GM23338 (cell line): Measurements from ENCODE around the gene TMEM131L. TPM values are rescaled to one million over a fixed set of nuclear protein-coding genes. Genes with fewer than 3 reads are reported as not detected.

Experiments
- ATAC-seq: fragments of 200-7000 bp; cut with Tn5 transposase; 3 replicates; pipeline ENCODE4 v1.9.1; 2020
- DNase-seq: peaks from one replicate; pipeline ENCODE4 v3.0.0-alpha.2; 2015; ENCODE audit warnings: low spot score
- H2AFZ ChIP-seq: fragments of 200-600 bp; sonication (generic); 2 replicates; pipeline ENCODE4 v1.8.0; 2016; ENCODE audit warnings: antibody characterized with exemption, mild to moderate bottlenecking, moderate library complexity
- H3F3A ChIP-seq: fragments of 200-600 bp; sonication (generic); replicated peaks from 2 replicates; pipeline ENCODE4 v1.8.0; 2017; ENCODE audit warnings: antibody characterized with exemption, mixed run types, low read depth
- H3K27ac ChIP-seq: fragments of 200-600 bp; sonication (generic); 2 replicates; pipeline ENCODE4 v1.6.1; 2016; ENCODE audit warnings: low read depth
- H3K27me3 ChIP-seq: fragments of 200-600 bp; sonication (generic); 2 replicates; pipeline ENCODE4 v1.8.0; 2016; ENCODE audit warnings: mild to moderate bottlenecking, mixed run types, moderate library complexity; ENCODE audit not compliant: insufficient read depth
- H3K36me3 ChIP-seq: fragments of 200-600 bp; sonication (generic); 2 replicates; pipeline ENCODE4 v1.8.0; 2016; ENCODE audit warnings: mild to moderate bottlenecking; ENCODE audit not compliant: insufficient read depth
- H3K4me1 ChIP-seq: fragments of 200-600 bp; sonication (generic); 2 replicates; pipeline ENCODE4 v1.8.0; 2016; ENCODE audit warnings: mild to moderate bottlenecking, moderate library complexity; ENCODE audit not compliant: insufficient read depth
- H3K4me2 ChIP-seq: fragments of 200-600 bp; sonication (generic); 2 replicates; pipeline ENCODE4 v1.7.1; 2017; ENCODE audit warnings: mixed run types
- H3K4me3 ChIP-seq: fragments of 200-600 bp; sonication (generic); 2 replicates; pipeline ENCODE4 v1.6.1; 2016; ENCODE audit warnings: mixed run types
- H3K79me2 ChIP-seq: fragments of 200-600 bp; sonication (generic); replicated peaks from 2 replicates; pipeline ENCODE4 v1.8.0; 2017; ENCODE audit warnings: mild to moderate bottlenecking; ENCODE audit not compliant: insufficient read depth
- H3K9me2 ChIP-seq: fragments of 200-600 bp; sonication (generic); 2 replicates; pipeline ENCODE4 v1.8.0; 2017; ENCODE audit not compliant: insufficient read depth
- H4K20me1 ChIP-seq: fragments of 200-600 bp; sonication (generic); replicated peaks from 2 replicates; pipeline ENCODE4 v1.8.0; 2017; ENCODE audit warnings: mild to moderate bottlenecking; ENCODE audit not compliant: insufficient read depth
- H3K27ac Mint-ChIP-seq: 2 replicates; pipeline ENCODE4 v1.8.0; 2020; ENCODE audit warnings: inconsistent platforms, mild to moderate bottlenecking, moderate library complexity, mixed read lengths
- H3K27me3 Mint-ChIP-seq: 3 replicates; pipeline ENCODE4 v1.8.0; 2022; ENCODE audit warnings: low read depth, mild to moderate bottlenecking, moderate library complexity, mixed read lengths, inconsistent platforms; ENCODE audit not compliant: insufficient read depth, poor library complexity
- H3K36me3 Mint-ChIP-seq: 3 replicates; pipeline ENCODE4 v1.8.0; 2021; ENCODE audit warnings: low read depth, mild to moderate bottlenecking, inconsistent platforms, moderate library complexity, mixed read lengths
- H3K4me1 Mint-ChIP-seq: 3 replicates; pipeline ENCODE4 v1.8.0; 2020; ENCODE audit warnings: mild to moderate bottlenecking, inconsistent platforms, mixed read lengths
- H3K4me3 Mint-ChIP-seq: 3 replicates; pipeline ENCODE4 v1.8.0; 2021; ENCODE audit warnings: moderate library complexity, mild to moderate bottlenecking, inconsistent platforms, mixed read lengths
- H3K9me3 Mint-ChIP-seq: 3 replicates; pipeline ENCODE4 v1.8.0; 2020; ENCODE audit warnings: moderate library complexity, mild to moderate bottlenecking, inconsistent platforms, mixed read lengths
- CREB1 ChIP-seq: fragments of 250-450 bp; sonication (Bioruptor Pico); IDR thresholded peaks from 2 replicates; pipeline ENCODE4 v1.5.0; 2020; ENCODE audit warnings: low read depth, mild to moderate bottlenecking, moderate library complexity
- EZH2 ChIP-seq: fragments of 200-600 bp; sonication (generic); IDR thresholded peaks from one replicate; pipeline ENCODE4 v1.8.0; 2017; ENCODE audit warnings: antibody characterized with exemption, mild to moderate bottlenecking, low read depth; ENCODE audit not compliant: unreplicated experiment
- EZH2phosphoT487 ChIP-seq: fragments of 200-600 bp; sonication (generic); IDR thresholded peaks from one replicate; pipeline ENCODE4 v1.8.1; 2018; ENCODE audit warnings: antibody characterized with exemption; ENCODE audit not compliant: unreplicated experiment
- JUNB ChIP-seq: IDR thresholded peaks from one replicate; pipeline ENCODE4 v1.6.1; 2016; ENCODE audit warnings: antibody characterized with exemption; ENCODE audit not compliant: unreplicated experiment
- NANOG ChIP-seq: IDR thresholded peaks from 2 replicates; pipeline ENCODE4 v1.6.1; 2016; ENCODE audit warnings: antibody characterized with exemption, borderline replicate concordance
- POLR2AphosphoS5 ChIP-seq: IDR thresholded peaks from 2 replicates; pipeline ENCODE4 v1.6.1; 2016; ENCODE audit warnings: antibody characterized with exemption, low read depth
- STAT1 ChIP-seq: IDR thresholded peaks from one replicate; pipeline ENCODE4 v1.6.1; 2016; ENCODE audit warnings: antibody characterized with exemption; ENCODE audit not compliant: unreplicated experiment
- ZNF114 ChIP-seq: fragments of 250-450 bp; sonication (Bioruptor Pico); IDR thresholded peaks from 2 replicates; pipeline ENCODE4 v1.5.0; 2020; ENCODE audit warnings: mild to moderate bottlenecking, moderate library complexity
- ZNF331 ChIP-seq: fragments of 250-450 bp; sonication (Bioruptor Pico); IDR thresholded peaks from 2 replicates; pipeline ENCODE4 v1.5.0; 2020; ENCODE audit warnings: low read depth, mild to moderate bottlenecking, moderate library complexity
- polyA plus RNA-seq: library from polyadenylated mRNA; unstranded; fragments of >200 nt; fragmentation: Nextera tagmentation; extraction: Ambion mirVana; gene quantifications from 2 replicates; pipeline ENCODE4 v1.2.1, GENCODE V29; 2016
- total RNA-seq: library from RNA; depleted of rRNA; stranded (reverse); fragments of >200 nt; shearing (Covaris generic); gene quantifications from 2 replicates; pipeline ENCODE4 v1.2.3, GENCODE V29; 2014
- TF ChIP-seq, protein P1 (sequence below): IDR thresholded peaks from 2 replicates; pipeline ENCODE4 v1.6.1; 2016; ENCODE audit warnings: antibody characterized with exemption
- TF ChIP-seq, protein P2 (sequence below): IDR thresholded peaks from one replicate; pipeline ENCODE4 v1.6.1; 2018; ENCODE audit warnings: antibody characterized with exemption; ENCODE audit not compliant: unreplicated experiment
- TF ChIP-seq, protein P3 (sequence below), 2 experiments: fragments of 200-600 bp in 1 of 2; sonication (generic) in 1 of 2; conservative IDR thresholded peaks; 2 replicates each; pipeline versions ENCODE4 v1.5.1 to v1.6.1; 2016 to 2017; ENCODE audit warnings: antibody characterized with exemption in 2 of 2, low read depth in 2 of 2, mild to moderate bottlenecking in 2 of 2, moderate library complexity in 1 of 2

TMEM131L gene
- total and polyA plus RNA-seq, 2 experiments from 2014 or later, result 11.1 to 32.2 TPM

DNA sequence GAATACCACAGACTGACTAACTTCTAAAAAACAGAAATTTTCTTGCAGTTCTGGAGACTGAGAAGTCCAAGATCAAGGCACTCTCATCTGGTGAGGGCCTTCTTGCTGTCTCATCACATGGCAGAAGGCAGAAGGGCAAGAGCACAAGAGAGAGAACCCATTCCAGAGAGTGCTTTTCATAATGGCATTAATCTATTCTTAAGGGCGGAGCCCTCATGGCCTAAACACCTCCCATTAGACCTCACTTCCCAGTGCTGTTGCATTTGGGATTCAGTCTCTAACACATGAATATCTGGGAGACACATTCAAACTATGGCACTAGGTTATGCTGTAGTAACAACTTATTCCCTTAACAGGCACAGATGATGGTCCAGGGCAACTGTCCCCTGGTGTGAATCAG lies 180.8 kb downstream of the TMEM131L start (continued):
- TF ChIP-seq, protein P1, sequence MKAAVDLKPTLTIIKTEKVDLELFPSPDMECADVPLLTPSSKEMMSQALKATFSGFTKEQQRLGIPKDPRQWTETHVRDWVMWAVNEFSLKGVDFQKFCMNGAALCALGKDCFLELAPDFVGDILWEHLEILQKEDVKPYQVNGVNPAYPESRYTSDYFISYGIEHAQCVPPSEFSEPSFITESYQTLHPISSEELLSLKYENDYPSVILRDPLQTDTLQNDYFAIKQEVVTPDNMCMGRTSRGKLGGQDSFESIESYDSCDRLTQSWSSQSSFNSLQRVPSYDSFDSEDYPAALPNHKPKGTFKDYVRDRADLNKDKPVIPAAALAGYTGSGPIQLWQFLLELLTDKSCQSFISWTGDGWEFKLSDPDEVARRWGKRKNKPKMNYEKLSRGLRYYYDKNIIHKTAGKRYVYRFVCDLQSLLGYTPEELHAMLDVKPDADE, result no peak
- TF ChIP-seq EZH2, result no peak
- TF ChIP-seq, protein P2, sequence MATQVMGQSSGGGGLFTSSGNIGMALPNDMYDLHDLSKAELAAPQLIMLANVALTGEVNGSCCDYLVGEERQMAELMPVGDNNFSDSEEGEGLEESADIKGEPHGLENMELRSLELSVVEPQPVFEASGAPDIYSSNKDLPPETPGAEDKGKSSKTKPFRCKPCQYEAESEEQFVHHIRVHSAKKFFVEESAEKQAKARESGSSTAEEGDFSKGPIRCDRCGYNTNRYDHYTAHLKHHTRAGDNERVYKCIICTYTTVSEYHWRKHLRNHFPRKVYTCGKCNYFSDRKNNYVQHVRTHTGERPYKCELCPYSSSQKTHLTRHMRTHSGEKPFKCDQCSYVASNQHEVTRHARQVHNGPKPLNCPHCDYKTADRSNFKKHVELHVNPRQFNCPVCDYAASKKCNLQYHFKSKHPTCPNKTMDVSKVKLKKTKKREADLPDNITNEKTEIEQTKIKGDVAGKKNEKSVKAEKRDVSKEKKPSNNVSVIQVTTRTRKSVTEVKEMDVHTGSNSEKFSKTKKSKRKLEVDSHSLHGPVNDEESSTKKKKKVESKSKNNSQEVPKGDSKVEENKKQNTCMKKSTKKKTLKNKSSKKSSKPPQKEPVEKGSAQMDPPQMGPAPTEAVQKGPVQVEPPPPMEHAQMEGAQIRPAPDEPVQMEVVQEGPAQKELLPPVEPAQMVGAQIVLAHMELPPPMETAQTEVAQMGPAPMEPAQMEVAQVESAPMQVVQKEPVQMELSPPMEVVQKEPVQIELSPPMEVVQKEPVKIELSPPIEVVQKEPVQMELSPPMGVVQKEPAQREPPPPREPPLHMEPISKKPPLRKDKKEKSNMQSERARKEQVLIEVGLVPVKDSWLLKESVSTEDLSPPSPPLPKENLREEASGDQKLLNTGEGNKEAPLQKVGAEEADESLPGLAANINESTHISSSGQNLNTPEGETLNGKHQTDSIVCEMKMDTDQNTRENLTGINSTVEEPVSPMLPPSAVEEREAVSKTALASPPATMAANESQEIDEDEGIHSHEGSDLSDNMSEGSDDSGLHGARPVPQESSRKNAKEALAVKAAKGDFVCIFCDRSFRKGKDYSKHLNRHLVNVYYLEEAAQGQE, result no peak

DNA sequence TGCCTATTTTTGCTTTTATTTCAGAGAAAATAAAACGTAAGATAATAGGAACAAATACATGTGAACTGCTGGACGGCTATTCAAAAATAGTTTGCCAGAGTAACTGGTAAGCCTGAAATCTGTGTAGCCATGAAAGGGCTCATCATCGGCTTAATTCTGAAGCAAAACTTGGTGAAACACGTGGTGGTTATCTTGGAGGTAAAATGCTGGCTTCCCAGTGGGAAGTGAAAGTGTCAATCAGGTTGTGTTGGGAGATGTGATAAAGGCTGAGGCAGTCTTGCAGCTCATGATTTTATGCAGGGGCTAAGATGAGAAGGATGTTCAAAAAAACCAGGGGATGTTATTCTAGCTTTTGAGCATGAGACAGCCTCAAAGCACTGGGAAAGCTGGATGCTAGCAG lies 181.8 kb downstream of the TMEM131L start:
- DNase-seq (no peak), ATAC-seq (no peak)
- Mint-ChIP-seq H3K4me1 (peaks cover 17% of the 10 kb centered on the region), H3K9me3 (peaks cover 9% of the 10 kb centered on the region; the same call in 2 of the 3 replicates), H3K27ac (no peak overlapping the region), H3K27me3 (peaks cover 4% of the 10 kb centered on the region), H3K36me3 (no peaks in the 10 kb centered on the region), H3K4me3 (no peak overlapping the region)
- Histone ChIP-seq H3K4me2 (no peak overlapping the region), H4K20me1 (no peaks in the 10 kb centered on the region), H3K27me3 (no peaks in the 10 kb centered on the region), H3K4me3 (no peak overlapping the region), H2AFZ (no peak overlapping the region), H3K4me1 (peaks cover 12% of the 10 kb centered on the region; the same call in 1 of the 2 replicates), H3K27ac (no peak overlapping the region), H3K9me2 (no peaks in the 10 kb centered on the region), H3K36me3 (no peaks in the 10 kb centered on the region), H3K79me2 (no peaks in the 10 kb centered on the region), H3F3A (no peaks in the 10 kb centered on the region)
- TF ChIP-seq, protein P2, result no peak
- TF ChIP-seq CREB1 (CRISPR knock-in tag) (no peak), EZH2phosphoT487 (no peak), STAT1 (no peak), ZNF331 (CRISPR knock-in tag) (no peak), POLR2AphosphoS5 (no peak), EZH2 (no peak), ZNF114 (CRISPR knock-in tag) (no peak), JUNB (no peak), NANOG (no peak)
- TF ChIP-seq, protein P3, sequence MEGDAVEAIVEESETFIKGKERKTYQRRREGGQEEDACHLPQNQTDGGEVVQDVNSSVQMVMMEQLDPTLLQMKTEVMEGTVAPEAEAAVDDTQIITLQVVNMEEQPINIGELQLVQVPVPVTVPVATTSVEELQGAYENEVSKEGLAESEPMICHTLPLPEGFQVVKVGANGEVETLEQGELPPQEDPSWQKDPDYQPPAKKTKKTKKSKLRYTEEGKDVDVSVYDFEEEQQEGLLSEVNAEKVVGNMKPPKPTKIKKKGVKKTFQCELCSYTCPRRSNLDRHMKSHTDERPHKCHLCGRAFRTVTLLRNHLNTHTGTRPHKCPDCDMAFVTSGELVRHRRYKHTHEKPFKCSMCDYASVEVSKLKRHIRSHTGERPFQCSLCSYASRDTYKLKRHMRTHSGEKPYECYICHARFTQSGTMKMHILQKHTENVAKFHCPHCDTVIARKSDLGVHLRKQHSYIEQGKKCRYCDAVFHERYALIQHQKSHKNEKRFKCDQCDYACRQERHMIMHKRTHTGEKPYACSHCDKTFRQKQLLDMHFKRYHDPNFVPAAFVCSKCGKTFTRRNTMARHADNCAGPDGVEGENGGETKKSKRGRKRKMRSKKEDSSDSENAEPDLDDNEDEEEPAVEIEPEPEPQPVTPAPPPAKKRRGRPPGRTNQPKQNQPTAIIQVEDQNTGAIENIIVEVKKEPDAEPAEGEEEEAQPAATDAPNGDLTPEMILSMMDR (conservative IDR thresholded peaks at IDR 0.05; ENCODE audit: low read depth in 2 of 2), result no peak
- TF ChIP-seq, protein P1, result no peak
